Prostate gland (tissue), 2 donors: ENCODE measurements around the gene AUTS2.

Source experiments
- POLR2A ChIP-seq: fragments of 450-650 bp; IDR thresholded peaks from one replicate; pipeline ENCODE4 v1.6.1; 2016; ENCODE audit warnings: antibody characterized with exemption, mild to moderate bottlenecking
- POLR2AphosphoS5 ChIP-seq: sonication (generic); formaldehyde crosslinking; IDR thresholded peaks from one replicate; pipeline ENCODE4 v1.6.1; 2017; ENCODE audit warnings: antibody characterized with exemption
- TF ChIP-seq, protein P1 (sequence below), 4 experiments: fragments of 200-600 bp in 2 of 4; fragments of 450-650 bp in 2 of 4; sonication (generic) in 2 of 4; IDR thresholded peaks; 1 replicate in 3 of 4; 2 replicates in 1 of 4; pipeline ENCODE4 v1.5.1; 2016 to 2019; ENCODE audit warnings: antibody characterized with exemption in 4 of 4, mild to moderate bottlenecking in 2 of 4, moderate library complexity in 2 of 4

DNA sequence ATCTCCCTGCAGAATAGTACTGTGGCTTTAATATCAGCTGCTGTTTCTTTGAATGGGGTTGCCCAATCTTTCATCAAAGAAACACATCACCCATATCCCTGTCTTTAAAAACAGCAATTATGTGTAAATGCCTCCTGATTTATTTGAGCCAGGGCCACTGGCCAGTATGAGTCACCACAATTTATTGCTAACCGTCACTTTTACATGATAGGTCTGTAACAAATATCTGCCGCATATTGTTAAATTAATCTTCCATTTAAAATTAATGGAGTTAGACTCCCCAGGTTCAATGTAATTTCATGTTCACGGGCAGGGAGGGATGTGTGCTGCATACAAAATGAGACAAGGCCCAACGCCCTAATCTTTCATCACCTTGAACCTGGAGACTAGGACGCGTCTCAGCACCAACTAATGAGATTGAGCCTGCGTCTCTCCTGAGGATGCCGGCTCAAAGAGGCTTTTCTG lies 673.4 kb downstream of the AUTS2 start:
- TF ChIP-seq, protein P1, sequence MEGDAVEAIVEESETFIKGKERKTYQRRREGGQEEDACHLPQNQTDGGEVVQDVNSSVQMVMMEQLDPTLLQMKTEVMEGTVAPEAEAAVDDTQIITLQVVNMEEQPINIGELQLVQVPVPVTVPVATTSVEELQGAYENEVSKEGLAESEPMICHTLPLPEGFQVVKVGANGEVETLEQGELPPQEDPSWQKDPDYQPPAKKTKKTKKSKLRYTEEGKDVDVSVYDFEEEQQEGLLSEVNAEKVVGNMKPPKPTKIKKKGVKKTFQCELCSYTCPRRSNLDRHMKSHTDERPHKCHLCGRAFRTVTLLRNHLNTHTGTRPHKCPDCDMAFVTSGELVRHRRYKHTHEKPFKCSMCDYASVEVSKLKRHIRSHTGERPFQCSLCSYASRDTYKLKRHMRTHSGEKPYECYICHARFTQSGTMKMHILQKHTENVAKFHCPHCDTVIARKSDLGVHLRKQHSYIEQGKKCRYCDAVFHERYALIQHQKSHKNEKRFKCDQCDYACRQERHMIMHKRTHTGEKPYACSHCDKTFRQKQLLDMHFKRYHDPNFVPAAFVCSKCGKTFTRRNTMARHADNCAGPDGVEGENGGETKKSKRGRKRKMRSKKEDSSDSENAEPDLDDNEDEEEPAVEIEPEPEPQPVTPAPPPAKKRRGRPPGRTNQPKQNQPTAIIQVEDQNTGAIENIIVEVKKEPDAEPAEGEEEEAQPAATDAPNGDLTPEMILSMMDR (IDR thresholded peaks at IDR 0.05) = no peak
- TF ChIP-seq POLR2A (no peak), POLR2AphosphoS5 (peak; percentile 41)
